HL-60 (cell line): ENCODE results near the gene OARD1.

Experiments used
- DNase-seq, 2 experiments: peaks; one replicate each; pipeline ENCODE4 v3.0.0-alpha.2; 2010 to 2020; ENCODE audit warnings: low read depth in 1 of 2, low spot score in 1 of 2
- H3K27ac ChIP-seq: fragments of 250-450 bp; sonication (Bioruptor Pico); replicated peaks from 2 replicates; pipeline ENCODE4 v1.5.1; 2020; ENCODE audit warnings: mild to moderate bottlenecking, moderate library complexity
- H3K27me3 ChIP-seq: fragments of 250-450 bp; sonication (Bioruptor Pico); 2 replicates; pipeline ENCODE4 v1.5.1; 2021; ENCODE audit warnings: mild to moderate bottlenecking, moderate library complexity; ENCODE audit not compliant: insufficient read depth, poor library complexity, severe bottlenecking
- H3K4me3 ChIP-seq: replicated peaks from 2 replicates; pipeline ENCODE4 v1.5.1; 2011; ENCODE audit warnings: mild to moderate bottlenecking, control low read depth, low read length; ENCODE audit not compliant: insufficient read depth
- GABPA ChIP-seq: IDR thresholded peaks from 2 replicates; pipeline ENCODE4 v1.6.1; 2012; ENCODE audit warnings: low read depth
- POLR2AphosphoS5 ChIP-seq: IDR thresholded peaks from 2 replicates; pipeline ENCODE4 v1.6.1; 2012; ENCODE audit warnings: low read depth
- SPI1 ChIP-seq: IDR thresholded peaks from 2 replicates; pipeline ENCODE4 v1.6.1; 2012; ENCODE audit warnings: low read depth, mild to moderate bottlenecking, borderline replicate concordance
- TF ChIP-seq, protein P1 (sequence below): IDR thresholded peaks from 2 replicates; pipeline ENCODE4 v1.6.1; 2012; ENCODE audit warnings: low read depth; ENCODE audit not compliant: insufficient replicate concordance
- TF ChIP-seq, protein P2 (sequence below): IDR thresholded peaks from one replicate; pipeline ENCODE4 v1.5.1; 2011; ENCODE audit warnings: low read length, control low read depth, inconsistent platforms; ENCODE audit not compliant: insufficient read depth

OARD1 gene

DNA sequence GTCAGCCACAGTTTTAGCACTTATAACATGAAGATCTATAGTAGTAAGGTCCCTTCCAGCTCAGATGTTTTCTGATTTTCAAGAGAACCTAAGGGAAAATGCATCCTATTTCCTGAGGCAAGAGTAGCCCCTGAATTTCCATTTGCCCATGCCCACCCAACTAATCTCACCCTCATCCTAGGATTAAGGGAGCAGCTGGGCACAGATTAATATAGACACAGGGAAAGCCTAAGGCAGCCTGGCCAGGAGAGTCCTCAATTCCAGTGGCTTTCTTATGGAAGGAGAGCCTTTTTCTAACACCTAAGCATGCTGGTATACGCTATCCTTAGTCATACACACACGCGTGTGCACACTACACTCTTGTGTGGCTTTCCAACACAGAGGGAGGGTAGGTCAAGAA is 17.6 kb downstream of the OARD1 start:
- TF ChIP-seq POLR2AphosphoS5: no peak
- no peak for TF ChIP-seq GABPA
- TF ChIP-seq SPI1: no peak
- TF ChIP-seq, protein P1, sequence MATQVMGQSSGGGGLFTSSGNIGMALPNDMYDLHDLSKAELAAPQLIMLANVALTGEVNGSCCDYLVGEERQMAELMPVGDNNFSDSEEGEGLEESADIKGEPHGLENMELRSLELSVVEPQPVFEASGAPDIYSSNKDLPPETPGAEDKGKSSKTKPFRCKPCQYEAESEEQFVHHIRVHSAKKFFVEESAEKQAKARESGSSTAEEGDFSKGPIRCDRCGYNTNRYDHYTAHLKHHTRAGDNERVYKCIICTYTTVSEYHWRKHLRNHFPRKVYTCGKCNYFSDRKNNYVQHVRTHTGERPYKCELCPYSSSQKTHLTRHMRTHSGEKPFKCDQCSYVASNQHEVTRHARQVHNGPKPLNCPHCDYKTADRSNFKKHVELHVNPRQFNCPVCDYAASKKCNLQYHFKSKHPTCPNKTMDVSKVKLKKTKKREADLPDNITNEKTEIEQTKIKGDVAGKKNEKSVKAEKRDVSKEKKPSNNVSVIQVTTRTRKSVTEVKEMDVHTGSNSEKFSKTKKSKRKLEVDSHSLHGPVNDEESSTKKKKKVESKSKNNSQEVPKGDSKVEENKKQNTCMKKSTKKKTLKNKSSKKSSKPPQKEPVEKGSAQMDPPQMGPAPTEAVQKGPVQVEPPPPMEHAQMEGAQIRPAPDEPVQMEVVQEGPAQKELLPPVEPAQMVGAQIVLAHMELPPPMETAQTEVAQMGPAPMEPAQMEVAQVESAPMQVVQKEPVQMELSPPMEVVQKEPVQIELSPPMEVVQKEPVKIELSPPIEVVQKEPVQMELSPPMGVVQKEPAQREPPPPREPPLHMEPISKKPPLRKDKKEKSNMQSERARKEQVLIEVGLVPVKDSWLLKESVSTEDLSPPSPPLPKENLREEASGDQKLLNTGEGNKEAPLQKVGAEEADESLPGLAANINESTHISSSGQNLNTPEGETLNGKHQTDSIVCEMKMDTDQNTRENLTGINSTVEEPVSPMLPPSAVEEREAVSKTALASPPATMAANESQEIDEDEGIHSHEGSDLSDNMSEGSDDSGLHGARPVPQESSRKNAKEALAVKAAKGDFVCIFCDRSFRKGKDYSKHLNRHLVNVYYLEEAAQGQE: no peak
- TF ChIP-seq, protein P2, sequence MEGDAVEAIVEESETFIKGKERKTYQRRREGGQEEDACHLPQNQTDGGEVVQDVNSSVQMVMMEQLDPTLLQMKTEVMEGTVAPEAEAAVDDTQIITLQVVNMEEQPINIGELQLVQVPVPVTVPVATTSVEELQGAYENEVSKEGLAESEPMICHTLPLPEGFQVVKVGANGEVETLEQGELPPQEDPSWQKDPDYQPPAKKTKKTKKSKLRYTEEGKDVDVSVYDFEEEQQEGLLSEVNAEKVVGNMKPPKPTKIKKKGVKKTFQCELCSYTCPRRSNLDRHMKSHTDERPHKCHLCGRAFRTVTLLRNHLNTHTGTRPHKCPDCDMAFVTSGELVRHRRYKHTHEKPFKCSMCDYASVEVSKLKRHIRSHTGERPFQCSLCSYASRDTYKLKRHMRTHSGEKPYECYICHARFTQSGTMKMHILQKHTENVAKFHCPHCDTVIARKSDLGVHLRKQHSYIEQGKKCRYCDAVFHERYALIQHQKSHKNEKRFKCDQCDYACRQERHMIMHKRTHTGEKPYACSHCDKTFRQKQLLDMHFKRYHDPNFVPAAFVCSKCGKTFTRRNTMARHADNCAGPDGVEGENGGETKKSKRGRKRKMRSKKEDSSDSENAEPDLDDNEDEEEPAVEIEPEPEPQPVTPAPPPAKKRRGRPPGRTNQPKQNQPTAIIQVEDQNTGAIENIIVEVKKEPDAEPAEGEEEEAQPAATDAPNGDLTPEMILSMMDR: no peak
- Histone ChIP-seq H3K27ac (no peak overlapping the region), H3K4me3 (no peak overlapping the region), H3K27me3 (no peaks in the 10 kb centered on the region)
- no peak for DNase-seq

DNA sequence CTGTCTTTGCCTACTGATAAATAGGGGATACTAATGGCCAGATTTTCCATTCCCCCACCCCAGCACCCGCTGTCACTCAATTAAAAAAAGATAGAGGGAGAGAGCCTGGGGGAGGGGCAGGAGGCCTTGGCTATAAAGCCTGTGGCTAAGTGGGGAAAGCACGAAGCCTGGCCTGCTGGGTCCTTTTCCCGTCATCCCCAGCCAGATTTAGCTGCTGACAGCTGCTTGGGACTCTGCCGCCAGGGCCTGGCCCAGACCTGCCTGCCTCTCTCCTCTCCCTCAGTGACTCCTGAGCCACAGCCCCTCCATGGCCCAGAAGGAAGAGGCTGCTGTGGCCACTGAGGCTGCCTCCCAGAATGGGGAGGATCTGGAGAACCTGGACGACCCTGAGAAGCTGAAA is 19.1 kb downstream of the OARD1 start, which contains the start of gene APOBEC2:
Gene APOBEC2, plus strand, starts transcription at position 162 of the 400 bp plus-strand sequence. Its CDS starts 146 bp downstream, at position 308.
- no peak for DNase-seq
- Histone ChIP-seq H3K4me3 (no peak within 1 kb of the TSS), H3K27me3 (no peaks in the 10 kb centered on the region), H3K27ac (peak within 1 kb of the TSS; percentile 20; the same call in 1 of the 2 replicates)
- TF ChIP-seq POLR2AphosphoS5: no peak
- no peak for TF ChIP-seq GABPA
- TF ChIP-seq, protein P1: no peak

DNA sequence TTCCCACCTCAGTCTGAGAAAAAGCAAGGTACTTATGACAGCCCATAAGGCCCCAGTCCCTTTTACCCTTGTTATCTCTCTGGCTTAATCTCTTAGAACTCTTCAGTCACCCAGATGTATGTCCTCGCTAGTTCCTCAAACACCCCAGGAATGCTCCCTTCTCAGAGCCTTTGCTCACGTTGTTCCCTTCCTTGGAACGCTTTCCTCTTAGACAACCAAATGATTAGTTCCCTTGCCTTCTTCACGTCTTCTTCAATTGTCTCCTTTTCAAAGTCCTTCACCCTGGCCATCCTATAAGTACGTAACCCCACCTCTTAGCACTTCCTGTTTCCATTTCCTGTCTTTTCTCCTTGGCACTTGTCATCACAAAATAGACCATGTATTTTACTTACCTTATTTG is 20.3 kb downstream of the OARD1 start:
- peak overlapping the region; percentile 20 for H3K27ac ChIP-seq
- H3K4me3 ChIP-seq: no peak overlapping the region
- TF ChIP-seq GABPA (no peak), SPI1 (peak; percentile 100)
- DNase-seq: peak in 1 of 2 experiments; percentile 48
- no peaks in the 10 kb centered on the region for H3K27me3 ChIP-seq

DNA sequence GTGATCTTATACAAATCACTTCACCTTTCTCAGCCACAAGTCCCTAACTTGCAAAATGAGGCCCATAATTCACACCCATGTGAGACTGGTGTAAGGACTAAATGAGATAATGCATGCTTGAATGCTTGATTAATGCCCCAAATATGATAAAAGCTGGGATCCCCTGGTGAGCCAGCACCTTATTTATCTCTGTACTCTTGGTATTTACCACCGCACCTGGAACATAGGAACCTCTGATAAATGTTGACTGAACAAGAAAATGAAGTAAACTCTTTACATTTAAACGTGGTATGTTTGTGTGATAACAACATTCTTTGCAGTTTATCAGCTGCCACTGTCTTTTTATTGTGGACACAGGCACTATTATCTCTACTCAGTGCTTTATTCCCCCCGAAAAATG is 21.6 kb downstream of the OARD1 start:
- DNase-seq: no peak
- TF ChIP-seq POLR2AphosphoS5: no peak
- no peak for TF ChIP-seq GABPA
- TF ChIP-seq, protein P2: no peak
- no peak for TF ChIP-seq SPI1
- TF ChIP-seq, protein P1: no peak
- Histone ChIP-seq H3K27ac (no peak overlapping the region), H3K27me3 (no peaks in the 10 kb centered on the region), H3K4me3 (no peak overlapping the region)
